HUES64 (cell line): ENCODE measurements around the gene RGS14.
A peak's percentile ranks its signal among the peaks of the same experiment; 100 is the strongest.
"Not testable (repeated sequence)": the region's sequence is repeated elsewhere in the genome, so short reads cannot be mapped to it uniquely, and the experiment has no call there.

Source experiments
- H3K27ac ChIP-seq: 2 replicates; pipeline ENCODE4 v1.7.0; 2013; ENCODE audit warnings: low read depth, low read length, inconsistent platforms
- H3K27me3 ChIP-seq: 2 replicates; pipeline ENCODE4 v1.6.1; 2013; ENCODE audit warnings: mild to moderate bottlenecking, low read length; ENCODE audit not compliant: insufficient read depth
- H3K36me3 ChIP-seq: 2 replicates; pipeline ENCODE4 v1.6.1; 2013; ENCODE audit warnings: mild to moderate bottlenecking, low read length; ENCODE audit not compliant: insufficient read depth
- H3K4me1 ChIP-seq: 2 replicates; pipeline ENCODE4 v1.6.1; 2013; ENCODE audit warnings: mild to moderate bottlenecking, low read length, moderate library complexity; ENCODE audit not compliant: insufficient read depth
- H3K4me3 ChIP-seq: 2 replicates; pipeline ENCODE4 v1.5.1; 2013; ENCODE audit warnings: mild to moderate bottlenecking, low read length, moderate library complexity
- H3K9ac ChIP-seq: 2 replicates; pipeline ENCODE4 v1.6.1; 2013; ENCODE audit warnings: mild to moderate bottlenecking, low read depth, low read length
- H3K9me3 ChIP-seq: 2 replicates; pipeline ENCODE4 v1.6.1; 2013; ENCODE audit warnings: low read depth, low read length; ENCODE audit not compliant: insufficient read depth
- WGBS: fragments of 150-250, 120-280 bp; methylation state at CpG from one replicate; pipeline ENCODE4 v1.1.7; 2013; ENCODE audit warnings: missing lambda C conversion rate; 5-methylcytosine and 5-hydroxymethylcytosine counted together

Gene RGS14

GRCh38 chr5:177359451-177359851, 1.7 kb downstream of the RGS14 start:
- Histone ChIP-seq H3K36me3 (no peaks in the 10 kb centered on the region), H3K4me3 (no peak overlapping the region), H3K4me1 (peaks cover 5% of the 10 kb centered on the region), H3K9me3 (no peaks in the 10 kb centered on the region), H3K27ac (no peak overlapping the region), H3K9ac (no peak overlapping the region), H3K27me3 (peaks cover 15% of the 10 kb centered on the region; the same call in 1 of the 2 replicates)
- WGBS, result 86% methylated on average over 6 of the region's 6 CpGs

DNA sequence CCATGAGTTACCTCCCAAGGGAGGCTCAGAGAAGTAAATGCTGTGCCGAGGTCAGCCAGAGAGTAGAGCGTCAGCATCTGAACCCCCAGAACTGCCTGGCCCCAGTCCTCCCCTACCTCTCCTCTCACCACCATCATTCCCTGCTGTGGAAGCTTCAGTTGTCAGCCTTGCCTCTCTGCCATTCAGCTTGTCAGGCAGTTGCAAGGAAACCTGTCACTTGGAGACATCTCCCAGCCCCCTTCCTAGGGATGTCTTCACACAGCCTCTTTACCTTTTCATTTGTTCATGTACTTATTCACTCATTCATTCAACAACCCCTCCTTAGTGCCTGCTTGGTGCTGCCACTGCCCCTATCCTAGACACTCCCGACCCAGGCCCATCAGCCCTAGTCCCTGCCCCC, 2.1 kb downstream of the RGS14 start:
- Histone ChIP-seq H3K4me3 (no peak overlapping the region), H3K27ac (no peak overlapping the region), H3K27me3 (peaks cover 11% of the 10 kb centered on the region; the same call in 1 of the 2 replicates), H3K9ac (no peak overlapping the region), H3K9me3 (no peaks in the 10 kb centered on the region), H3K4me1 (peaks cover 5% of the 10 kb centered on the region), H3K36me3 (no peaks in the 10 kb centered on the region)
- 83% methylated on average over 3 of the region's 3 CpGs for WGBS

GRCh38 chr5:177360740-177361139, 3.0 kb downstream of the RGS14 start:
- H3K4me1 ChIP-seq, result not testable (repeated sequence)

GRCh38 chr5:177361418-177362291, 3.9 kb downstream of the RGS14 start:
- no peak overlapping the region for H3K27ac ChIP-seq
- H3K36me3 ChIP-seq, result no peaks in the 10 kb centered on the region
- H3K4me3 ChIP-seq, result no peak overlapping the region

More at GRCh38 chr5:177360740-177361139, 3.0 kb downstream of the RGS14 start:
- H3K9ac ChIP-seq, H3K36me3 ChIP-seq, H3K9me3 ChIP-seq, H3K4me3 ChIP-seq, H3K27ac ChIP-seq: not testable (repeated sequence)
- peaks cover 11% of the 10 kb centered on the region; the same call in 1 of the 2 replicates for H3K27me3 ChIP-seq
- WGBS, result 91% methylated on average over 7 of the region's 7 CpGs

GRCh38 chr5:177362292-177362609, 4.5 kb downstream of the RGS14 start:
- H3K4me1 ChIP-seq, result peaks cover 11% of the 10 kb centered on the region
- no peak overlapping the region for H3K9ac ChIP-seq
- no peaks in the 10 kb centered on the region for H3K36me3 ChIP-seq
- no peaks in the 10 kb centered on the region for H3K9me3 ChIP-seq
- 65% methylated on average over 8 of the region's 8 CpGs for WGBS
- peak overlapping the region; percentile 70; the same call in 1 of the 2 replicates for H3K4me3 ChIP-seq
- H3K27me3 ChIP-seq, result peaks cover 11% of the 10 kb centered on the region; the same call in 1 of the 2 replicates
- no peak overlapping the region for H3K27ac ChIP-seq

More at GRCh38 chr5:177361418-177362291, 3.9 kb downstream of the RGS14 start:
- WGBS, result 92% methylated on average over 6 of the region's 6 CpGs
- Histone ChIP-seq H3K4me1 (peaks cover 11% of the 10 kb centered on the region), H3K9me3 (no peaks in the 10 kb centered on the region), H3K27me3 (peaks cover 11% of the 10 kb centered on the region; the same call in 1 of the 2 replicates), H3K9ac (no peak overlapping the region)

DNA sequence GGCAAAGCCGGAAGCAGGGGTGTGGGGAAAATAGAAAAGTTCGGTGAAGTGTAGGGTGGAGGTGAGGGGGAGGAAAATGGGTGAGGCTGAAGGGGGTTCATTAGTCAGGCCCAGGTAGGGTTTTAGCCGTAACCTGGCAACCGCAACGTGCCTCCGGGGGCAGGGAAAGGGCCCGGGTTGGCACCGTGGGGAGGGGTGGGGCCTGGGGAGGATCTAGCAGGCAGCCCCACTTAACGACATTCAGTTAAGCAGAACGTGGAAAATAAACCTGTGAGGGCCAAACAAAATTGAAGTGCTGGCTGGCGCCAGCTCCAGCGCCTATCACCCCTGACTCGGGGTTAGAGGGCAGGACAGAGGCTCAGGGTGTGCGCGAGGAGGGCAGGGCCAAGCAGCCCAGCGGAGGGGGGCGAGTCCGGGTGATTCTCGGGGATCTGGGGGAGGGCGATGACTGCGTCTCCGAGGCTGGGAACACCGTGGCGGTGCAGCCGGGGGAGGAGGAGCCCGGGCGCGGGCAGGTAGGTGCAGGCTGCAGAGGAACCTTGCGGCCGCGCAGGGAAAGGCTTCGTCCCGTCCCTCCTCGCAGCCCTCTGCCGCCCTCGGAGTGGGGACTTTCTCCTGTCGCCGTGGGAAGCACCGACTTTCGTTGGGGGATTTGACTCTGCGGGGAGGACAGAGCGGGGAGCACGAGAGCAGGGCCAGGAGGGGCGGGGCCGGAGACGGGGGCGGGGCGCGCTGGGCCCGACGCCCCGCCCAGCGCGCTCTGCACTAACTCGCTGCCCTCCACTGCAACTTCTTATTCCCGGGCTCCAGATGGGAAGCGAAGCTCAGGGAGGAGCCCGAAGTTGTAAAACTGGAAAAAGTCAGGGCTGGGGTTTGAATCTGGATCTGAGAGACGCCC, 5.1 kb downstream of the RGS14 start:
- 6% methylated on average over 59 of the region's 59 CpGs for WGBS
- Histone ChIP-seq H3K27ac (peak overlapping the region; percentile 31; the same call in 1 of the 2 replicates), H3K9ac (peak overlapping the region; percentile 60)

GRCh38 chr5:177363565-177363964, 5.8 kb downstream of the RGS14 start:
- WGBS, result 61% methylated on average over 10 of the region's 10 CpGs
- Histone ChIP-seq H3K36me3 (no peaks in the 10 kb centered on the region), H3K9ac (no peak overlapping the region), H3K9me3 (no peaks in the 10 kb centered on the region), H3K4me3 (peak overlapping the region; percentile 70), H3K4me1 (peaks cover 11% of the 10 kb centered on the region), H3K27me3 (peaks cover 22% of the 10 kb centered on the region), H3K27ac (no peak overlapping the region)

More for the DNA sequence above, 5.1 kb downstream of the RGS14 start:
- Histone ChIP-seq H3K4me3 (peak overlapping the region; percentile 70), H3K36me3 (no peaks in the 10 kb centered on the region), H3K4me1 (peaks cover 11% of the 10 kb centered on the region), H3K9me3 (no peaks in the 10 kb centered on the region), H3K27me3 (peaks cover 15% of the 10 kb centered on the region)

- no peak overlapping the region for H3K9ac ChIP-seq
- H3K4me1 ChIP-seq, result peaks cover 11% of the 10 kb centered on the region
These were observed 6.6 kb downstream of the RGS14 start for GRCh38 chr5:177364159-177364962.

DNA sequence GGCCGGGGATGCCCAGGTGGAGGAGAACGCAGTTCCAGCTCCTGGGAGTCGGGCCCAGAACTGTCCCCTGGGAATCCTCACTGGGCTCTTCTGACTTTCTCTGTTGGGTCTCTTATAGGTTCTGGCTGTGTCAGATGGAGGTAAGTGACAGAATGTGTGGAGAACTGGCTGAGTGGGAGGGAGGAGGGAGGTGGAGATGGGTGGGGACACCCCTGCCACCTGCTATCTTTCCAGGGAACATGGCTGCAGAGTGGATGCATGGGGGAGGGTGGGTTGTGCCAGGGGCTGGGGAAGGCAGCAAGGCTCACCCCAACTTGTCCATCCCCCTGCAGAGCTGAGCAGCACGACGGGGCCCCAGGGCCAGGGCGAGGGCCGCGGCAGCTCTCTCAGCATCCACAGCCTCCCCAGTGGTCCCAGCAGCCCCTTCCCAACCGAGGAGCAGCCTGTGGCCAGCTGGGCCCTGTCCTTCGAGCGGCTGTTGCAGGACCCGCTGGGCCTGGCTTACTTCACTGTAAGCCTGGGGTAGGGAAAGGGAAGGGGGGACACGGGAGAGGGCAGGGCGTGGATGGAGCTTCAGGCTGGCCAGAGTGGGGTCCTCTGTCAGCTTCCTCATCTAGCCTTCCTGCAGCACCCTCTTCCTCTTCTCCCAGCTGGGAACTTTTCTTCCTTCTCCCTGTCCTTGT, 8.3 kb downstream of the RGS14 start:
- H3K36me3 ChIP-seq, result no peaks in the 10 kb centered on the region
- H3K4me3 ChIP-seq, result peak overlapping the region; percentile 73
- H3K27me3 ChIP-seq, result peaks cover 25% of the 10 kb centered on the region
- 73% methylated on average over 13 of the region's 14 CpGs for WGBS
- H3K27ac ChIP-seq, result peak overlapping the region; percentile 89; the same call in 1 of the 2 replicates
- H3K4me1 ChIP-seq, result peaks cover 16% of the 10 kb centered on the region
- no peaks in the 10 kb centered on the region for H3K9me3 ChIP-seq
- H3K9ac ChIP-seq, result peak overlapping the region; percentile 76

More at GRCh38 chr5:177364159-177364962, 6.6 kb downstream of the RGS14 start:
- Histone ChIP-seq H3K27me3 (peaks cover 25% of the 10 kb centered on the region), H3K36me3 (no peaks in the 10 kb centered on the region), H3K27ac (no peak overlapping the region), H3K9me3 (no peaks in the 10 kb centered on the region), H3K4me3 (no peak overlapping the region)
- 84% methylated on average over 11 of the region's 11 CpGs for WGBS
